ENCODE measurements around the gene EIF2S3B.
"Not testable (repeated sequence)": the region's sequence is repeated elsewhere in the genome, so short reads cannot be mapped to it uniquely, and the experiment has no call there.

DNA sequence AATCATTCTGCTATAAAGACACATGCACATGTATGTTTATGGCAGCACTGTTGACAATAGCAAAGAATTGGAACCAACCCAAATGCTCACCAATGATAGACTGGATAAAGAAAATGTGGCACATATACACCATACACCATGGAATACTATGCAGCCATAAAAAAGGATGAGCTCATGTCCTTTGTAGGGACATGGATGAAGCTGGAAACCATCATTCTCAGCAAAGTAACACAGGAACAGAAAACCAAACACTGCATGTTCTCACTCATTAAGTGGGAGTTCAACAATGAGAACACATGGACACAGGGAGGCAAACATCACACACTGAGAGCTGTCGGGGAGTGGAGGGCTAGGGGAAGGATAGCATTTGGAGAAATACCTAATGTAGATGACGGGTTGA, 18.4 kb upstream of the EIF2S3B start:
- TF ChIP-seq ZNF121 (CRISPR knock-in tag; IDR thresholded peaks at IDR 0.05); GRHL2 (CRISPR knock-in tag; IDR thresholded peaks at IDR 0.05; ENCODE audit: insufficient replicate concordance, severe bottlenecking); CREM (CRISPR knock-in tag; IDR thresholded peaks at IDR 0.05): not testable (repeated sequence)
- TF ChIP-seq, protein P1, sequence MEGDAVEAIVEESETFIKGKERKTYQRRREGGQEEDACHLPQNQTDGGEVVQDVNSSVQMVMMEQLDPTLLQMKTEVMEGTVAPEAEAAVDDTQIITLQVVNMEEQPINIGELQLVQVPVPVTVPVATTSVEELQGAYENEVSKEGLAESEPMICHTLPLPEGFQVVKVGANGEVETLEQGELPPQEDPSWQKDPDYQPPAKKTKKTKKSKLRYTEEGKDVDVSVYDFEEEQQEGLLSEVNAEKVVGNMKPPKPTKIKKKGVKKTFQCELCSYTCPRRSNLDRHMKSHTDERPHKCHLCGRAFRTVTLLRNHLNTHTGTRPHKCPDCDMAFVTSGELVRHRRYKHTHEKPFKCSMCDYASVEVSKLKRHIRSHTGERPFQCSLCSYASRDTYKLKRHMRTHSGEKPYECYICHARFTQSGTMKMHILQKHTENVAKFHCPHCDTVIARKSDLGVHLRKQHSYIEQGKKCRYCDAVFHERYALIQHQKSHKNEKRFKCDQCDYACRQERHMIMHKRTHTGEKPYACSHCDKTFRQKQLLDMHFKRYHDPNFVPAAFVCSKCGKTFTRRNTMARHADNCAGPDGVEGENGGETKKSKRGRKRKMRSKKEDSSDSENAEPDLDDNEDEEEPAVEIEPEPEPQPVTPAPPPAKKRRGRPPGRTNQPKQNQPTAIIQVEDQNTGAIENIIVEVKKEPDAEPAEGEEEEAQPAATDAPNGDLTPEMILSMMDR (IDR thresholded peaks at IDR 0.05) = not testable (repeated sequence)
- TF ChIP-seq, protein P2, sequence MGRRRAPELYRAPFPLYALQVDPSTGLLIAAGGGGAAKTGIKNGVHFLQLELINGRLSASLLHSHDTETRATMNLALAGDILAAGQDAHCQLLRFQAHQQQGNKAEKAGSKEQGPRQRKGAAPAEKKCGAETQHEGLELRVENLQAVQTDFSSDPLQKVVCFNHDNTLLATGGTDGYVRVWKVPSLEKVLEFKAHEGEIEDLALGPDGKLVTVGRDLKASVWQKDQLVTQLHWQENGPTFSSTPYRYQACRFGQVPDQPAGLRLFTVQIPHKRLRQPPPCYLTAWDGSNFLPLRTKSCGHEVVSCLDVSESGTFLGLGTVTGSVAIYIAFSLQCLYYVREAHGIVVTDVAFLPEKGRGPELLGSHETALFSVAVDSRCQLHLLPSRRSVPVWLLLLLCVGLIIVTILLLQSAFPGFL (CRISPR knock-in tag; IDR thresholded peaks at IDR 0.05; ENCODE audit: borderline replicate concordance) = not testable (repeated sequence)
- TF ChIP-seq, protein P3, sequence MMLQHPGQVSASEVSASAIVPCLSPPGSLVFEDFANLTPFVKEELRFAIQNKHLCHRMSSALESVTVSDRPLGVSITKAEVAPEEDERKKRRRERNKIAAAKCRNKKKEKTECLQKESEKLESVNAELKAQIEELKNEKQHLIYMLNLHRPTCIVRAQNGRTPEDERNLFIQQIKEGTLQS (CRISPR knock-in tag; conservative IDR thresholded peaks at IDR 0.05) = not testable (repeated sequence)
- TF ChIP-seq, protein P4, sequence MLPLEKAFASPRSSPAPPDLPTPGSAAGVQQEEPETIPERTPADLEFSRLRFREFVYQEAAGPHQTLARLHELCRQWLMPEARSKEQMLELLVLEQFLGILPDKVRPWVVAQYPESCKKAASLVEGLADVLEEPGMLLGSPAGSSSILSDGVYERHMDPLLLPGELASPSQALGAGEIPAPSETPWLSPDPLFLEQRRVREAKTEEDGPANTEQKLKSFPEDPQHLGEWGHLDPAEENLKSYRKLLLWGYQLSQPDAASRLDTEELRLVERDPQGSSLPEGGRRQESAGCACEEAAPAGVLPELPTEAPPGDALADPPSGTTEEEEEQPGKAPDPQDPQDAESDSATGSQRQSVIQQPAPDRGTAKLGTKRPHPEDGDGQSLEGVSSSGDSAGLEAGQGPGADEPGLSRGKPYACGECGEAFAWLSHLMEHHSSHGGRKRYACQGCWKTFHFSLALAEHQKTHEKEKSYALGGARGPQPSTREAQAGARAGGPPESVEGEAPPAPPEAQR (CRISPR knock-in tag; IDR thresholded peaks at IDR 0.05) = not testable (repeated sequence)

All from WTC11 (cell line).